NT2/D1 (cell line): Measurements from ENCODE around the gene POU2F2.

Experiments used
- SUZ12 ChIP-seq: IDR thresholded peaks from 2 replicates; pipeline ENCODE4 v1.6.1; 2011; ENCODE audit not compliant: insufficient read length, insufficient read depth; ENCODE audit errors: extremely low read depth
- YY1 ChIP-seq: IDR thresholded peaks from 2 replicates; pipeline ENCODE4 v1.6.1; 2011; ENCODE audit not compliant: insufficient read length, insufficient read depth
- ZNF274 ChIP-seq: IDR thresholded peaks from 2 replicates; pipeline ENCODE4 v1.6.1; 2011; ENCODE audit warnings: mild to moderate bottlenecking, low read depth, low read length

- TF ChIP-seq ZNF274 = no peak
- TF ChIP-seq SUZ12 = no peak
- TF ChIP-seq YY1 = no peak
Observed at GRCh38 chr19:42086188-42086736, 46.0 kb downstream of the POU2F2 start.
